Right lobe of liver (tissue), 6 donors: Measurements from ENCODE around the gene GIT1. TPM values are rescaled to one million over a fixed set of nuclear protein-coding genes. Genes with fewer than 3 reads are reported as not detected.
A peak's percentile ranks its signal among the peaks of the same experiment; 100 is the strongest.

ENCODE experiments used
- ATAC-seq, 4 donors: fragments of 200-7000 bp; cut with Tn5 transposase; one replicate each; pipeline ENCODE4 v1.9.1; 2020; ENCODE audit warnings: mild to moderate bottlenecking in 4 of 4, moderate library complexity in 4 of 4
- DNase-seq, 3 donors: peaks; one replicate each; pipeline ENCODE4 v3.0.0-alpha.2; 2020
- H3K27ac ChIP-seq, 3 donors: fragments of 200-600 bp; one replicate each; pipeline ENCODE4 v1.8.0; 2022
- H3K27me3 ChIP-seq, 2 donors: fragments of 200-600 bp; one replicate each; pipeline ENCODE4 v1.8.0; 2022
- H3K36me3 ChIP-seq, 4 donors: fragments of 200-600 bp; sonication (generic) in 1 of 4; one replicate each; pipeline versions ENCODE4 v1.5.1 to v1.8.0; 2017 to 2022; ENCODE audit warnings: control low read depth in 1 of 4
- H3K4me1 ChIP-seq, 4 donors: fragments of 200-600 bp; sonication (generic) in 1 of 4; one replicate each; pipeline versions ENCODE4 v1.5.1 to v1.8.0; 2017 to 2022; ENCODE audit warnings: control low read depth in 1 of 4
- H3K4me3 ChIP-seq, 3 donors: fragments of 200-600 bp; one replicate each; pipeline ENCODE4 v1.8.0; 2022
- H3K9me3 ChIP-seq, 4 donors: fragments of 200-600 bp; sonication (generic) in 1 of 4; one replicate each; pipeline versions ENCODE4 v1.5.1 to v1.8.0; 2017 to 2022; ENCODE audit warnings: control low read depth in 1 of 4
- CTCF ChIP-seq, 4 donors: fragments of 200-600 bp in 3 of 4; fragments of 450-650 bp in 1 of 4; IDR thresholded peaks; one replicate each; pipeline versions ENCODE4 v1.5.1 to v1.8.0; 2016 to 2022; ENCODE audit warnings: antibody characterized with exemption in 4 of 4, mild to moderate bottlenecking in 2 of 4
- POLR2A ChIP-seq: fragments of 450-650 bp; IDR thresholded peaks from one replicate; pipeline ENCODE4 v1.6.1; 2017; ENCODE audit warnings: antibody characterized with exemption, mild to moderate bottlenecking
- WGBS: methylation state at CpG from one replicate; pipeline ENCODE4 v1.1.6; 2018; ENCODE audit warnings: low coverage, low lambda C conversion rate; ENCODE audit not compliant: insufficient coverage; ENCODE audit errors: missing lambda C conversion rate; 5-methylcytosine and 5-hydroxymethylcytosine counted together
- intact Hi-C, 2 donors: fragments of 100-400 bp; cut with DNase I; formaldehyde crosslinking; loops; one replicate each; pipeline versions ENCODE4 v1.11.2 to v1.14.1; 2022
- long read RNA-seq: library from polyadenylated mRNA; unstranded; transcript quantifications from one replicate; pipeline ENCODE4 v2.0.0, GENCODE V29; 2019
- total RNA-seq, 6 experiments: library from RNA; depleted of rRNA in 2 of 6; stranded (reverse); fragments of >200 nt in 2 of 6; fragmentation: NEBNext Ultra II Directional in 3 of 6; extraction: Animal tissue kit (Norgen Biotek cat#: 25700) in 3 of 6; gene quantifications; one replicate each; pipeline versions ENCODE4 v1.1.0 to v1.2.4, GENCODE V29; 2016 to 2023
- donor health status: DM: no; HTN: yes; CAD: no.
- donor health status: DM: no; HTN: no; CAD: no.
- donor health status: DM: no; HTN: no; CAD: no.
- donor health status: DM: no; HTN: yes; CAD: no.
- donor health status: DM: no; HTN: yes; CAD: no.

The GIT1 gene, protein sequence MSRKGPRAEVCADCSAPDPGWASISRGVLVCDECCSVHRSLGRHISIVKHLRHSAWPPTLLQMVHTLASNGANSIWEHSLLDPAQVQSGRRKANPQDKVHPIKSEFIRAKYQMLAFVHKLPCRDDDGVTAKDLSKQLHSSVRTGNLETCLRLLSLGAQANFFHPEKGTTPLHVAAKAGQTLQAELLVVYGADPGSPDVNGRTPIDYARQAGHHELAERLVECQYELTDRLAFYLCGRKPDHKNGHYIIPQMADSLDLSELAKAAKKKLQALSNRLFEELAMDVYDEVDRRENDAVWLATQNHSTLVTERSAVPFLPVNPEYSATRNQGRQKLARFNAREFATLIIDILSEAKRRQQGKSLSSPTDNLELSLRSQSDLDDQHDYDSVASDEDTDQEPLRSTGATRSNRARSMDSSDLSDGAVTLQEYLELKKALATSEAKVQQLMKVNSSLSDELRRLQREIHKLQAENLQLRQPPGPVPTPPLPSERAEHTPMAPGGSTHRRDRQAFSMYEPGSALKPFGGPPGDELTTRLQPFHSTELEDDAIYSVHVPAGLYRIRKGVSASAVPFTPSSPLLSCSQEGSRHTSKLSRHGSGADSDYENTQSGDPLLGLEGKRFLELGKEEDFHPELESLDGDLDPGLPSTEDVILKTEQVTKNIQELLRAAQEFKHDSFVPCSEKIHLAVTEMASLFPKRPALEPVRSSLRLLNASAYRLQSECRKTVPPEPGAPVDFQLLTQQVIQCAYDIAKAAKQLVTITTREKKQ
- 10 to 100 TPM in 2 of 6 experiments, 1 to 10 TPM in 4; 7.1 to 15.9 (median 8.7) TPM for total RNA-seq
- long read RNA-seq, partial matches to known transcripts: 3 of 5 reads
- long read RNA-seq, other reads (novel, unspliced or antisense): 2 of 5 reads

DNA sequence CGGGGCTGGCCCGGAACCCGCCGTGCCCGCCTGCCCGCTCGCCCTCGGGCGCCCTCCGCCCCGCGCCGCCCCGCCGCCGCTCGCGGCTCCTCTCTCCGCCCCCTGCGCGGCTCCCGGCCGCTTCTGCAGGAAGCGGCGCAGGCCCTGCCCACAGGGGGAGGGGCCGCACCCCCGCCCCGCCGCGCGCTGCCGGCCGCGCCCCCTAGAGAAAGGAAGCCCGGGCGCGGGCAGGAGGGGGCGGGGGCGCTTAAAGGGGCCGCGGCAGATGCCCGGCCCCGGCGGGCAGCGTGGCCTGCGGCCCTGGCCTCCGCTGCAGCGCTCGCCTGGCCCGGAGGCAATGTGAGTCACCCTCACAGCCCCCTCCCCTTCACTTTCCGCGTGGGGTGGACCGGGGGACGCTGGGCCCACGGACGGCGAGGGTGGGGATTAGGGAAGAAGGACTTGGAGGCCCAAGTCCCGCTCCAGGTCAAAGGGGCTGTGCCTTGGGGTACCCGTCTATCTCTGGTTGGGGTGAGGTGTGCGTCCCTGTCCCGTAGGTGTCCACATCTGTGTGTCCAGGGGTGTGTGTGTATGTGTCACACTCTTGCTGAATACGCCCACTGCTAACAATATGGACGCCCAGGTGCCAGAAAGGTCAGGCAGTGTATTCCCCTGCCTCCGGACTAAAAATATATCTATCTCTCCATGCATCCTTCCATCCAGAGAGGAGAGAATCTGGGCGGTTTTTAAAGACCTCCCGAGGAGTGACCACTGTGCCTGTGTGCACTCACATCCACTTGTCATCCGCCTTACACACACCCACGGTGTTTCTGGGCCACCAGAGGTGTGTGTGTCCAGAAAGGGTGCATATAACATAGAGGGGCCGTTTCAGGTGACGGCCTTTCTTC is at the start of gene GIT1:
GIT1 (minus strand) TSS at position 125 of the 887 bp plus-strand sequence. CDS start 270 bp downstream, outside the sequence.
- 23% methylated on average over 13 of the region's 70 CpGs for WGBS
- Histone ChIP-seq H3K36me3 (no peaks in the 10 kb centered on the region), H3K4me1 (peaks cover 0 to 35% (median 16%) of the 10 kb centered on the region in 4 donors), H3K27ac (peak within 1 kb of the TSS; percentile 62 to 77 (median 67)), H3K27me3 (no peaks in the 10 kb centered on the region), H3K9me3 (no peaks in the 10 kb centered on the region), H3K4me3 (peak within 1 kb of the TSS; percentile 66 to 84 (median 73))
- peak; percentile 70 for TF ChIP-seq POLR2A
- no peak for TF ChIP-seq CTCF (IDR thresholded peaks at IDR 0.05)
- intact Hi-C loops: no loop called here
- ATAC-seq (peak; percentile 79 to 93 (median 86)), DNase-seq (peak; percentile 89 to 90 (median 90))

- H3K4me3 ChIP-seq: no peak overlapping the region
- H3K27me3 ChIP-seq: no peaks in the 10 kb centered on the region
- DNase-seq (no peak), ATAC-seq (no peak)
- H3K9me3 ChIP-seq: no peaks in the 10 kb centered on the region
- H3K27ac ChIP-seq: no peak overlapping the region
- peaks cover 0 to 17% (median 2%) of the 10 kb centered on the region in 4 donors for H3K36me3 ChIP-seq
- no peaks in the 10 kb centered on the region for H3K4me1 ChIP-seq
- intact Hi-C loops: no loop called here
- WGBS: 96% methylated on average over 3 of the region's 3 CpGs
- no peak for TF ChIP-seq POLR2A
- no peak for TF ChIP-seq CTCF (IDR thresholded peaks at IDR 0.05)
These were observed 44.4 kb upstream of the GIT1 start for GRCh38 chr17:29633886-29634285.

- ATAC-seq (no peak), DNase-seq (no peak)
- no peak overlapping the region for H3K27ac ChIP-seq
- intact Hi-C loops: no loop called here
- no peaks in the 10 kb centered on the region for H3K9me3 ChIP-seq
- H3K4me1 ChIP-seq: no peaks in the 10 kb centered on the region
- H3K4me3 ChIP-seq: no peak overlapping the region
- TF ChIP-seq CTCF (IDR thresholded peaks at IDR 0.05): no peak
- no peak for TF ChIP-seq POLR2A
- peaks cover 0 to 16% (median 2%) of the 10 kb centered on the region in 4 donors for H3K36me3 ChIP-seq
- H3K27me3 ChIP-seq: no peaks in the 10 kb centered on the region
- 88% methylated on average over 6 of the region's 6 CpGs for WGBS
These were observed 41.3 kb upstream of the GIT1 start for GRCh38 chr17:29630630-29631193.

- no peaks in the 10 kb centered on the region for H3K27me3 ChIP-seq
- DNase-seq (no peak), ATAC-seq (no peak)
- no peaks in the 10 kb centered on the region for H3K9me3 ChIP-seq
- intact Hi-C loops: loop anchor here (10.0 kb wide), 1 partner anchor 145 kb away; no protein-coding TSS in a partner anchor
- H3K27ac ChIP-seq: no peak overlapping the region
- no peak overlapping the region for H3K4me3 ChIP-seq
- no peak for TF ChIP-seq POLR2A
- TF ChIP-seq CTCF (IDR thresholded peaks at IDR 0.05): no peak
- H3K36me3 ChIP-seq: peaks cover 0 to 14% (median 2%) of the 10 kb centered on the region in 4 donors
- 75% methylated on average over 2 of the region's 2 CpGs for WGBS
- H3K4me1 ChIP-seq: no peaks in the 10 kb centered on the region
These were observed 40.4 kb upstream of the GIT1 start for GRCh38 chr17:29629839-29630238.
